ENCODE measurements around the gene COLEC11. TPM values are rescaled to one million over a fixed set of nuclear protein-coding genes. Genes with fewer than 3 reads are reported as not detected.

COLEC11 gene
- total and polyA plus RNA-seq, 2 of the 13 experiments (the other 11 are each of a cell fraction or from before 2014, with no cell fraction given): 1.5 to 3.0 TPM

- TF ChIP-seq THAP9 (CRISPR knock-in tag; IDR thresholded peaks at IDR 0.05; ENCODE audit: borderline replicate concordance) (no peak), SCMH1 (CRISPR knock-in tag; IDR thresholded peaks at IDR 0.05; ENCODE audit: borderline replicate concordance) (no peak), ZNF703 (CRISPR knock-in tag; IDR thresholded peaks at IDR 0.05; ENCODE audit: borderline replicate concordance) (no peak), IRF2 (CRISPR knock-in tag; IDR thresholded peaks at IDR 0.05) (no peak), SIN3A (IDR thresholded peaks at IDR 0.05; ENCODE audit: borderline replicate concordance, low read depth, low read length) (no peak)
Observed at GRCh38 chr2:3637311-3637675, 42.4 kb downstream of the COLEC11 start (continued).

GRCh38 chr2:3637692-3638455, 43.0 kb downstream of the COLEC11 start:
- FAIRE-seq: no peak
- Histone ChIP-seq H3K4me1 (ENCODE audit: insufficient read depth, low read length) (no peaks in the 10 kb centered on the region), H3K27ac (ENCODE audit: extremely low read length, insufficient read depth, low read length) (no peak overlapping the region), H3K9ac (ENCODE audit: insufficient read depth, low read depth, low read length) (no peak overlapping the region), H3K79me2 (ENCODE audit: insufficient read depth, low read length) (no peaks in the 10 kb centered on the region), H3K27me3 (ENCODE audit: control insufficient read depth in 1 of 2, insufficient read depth in 2 of 2, low read length in 2 of 2) (peaks cover 3 to 39% of the 10 kb centered on the region in 2 experiments), H3K4me3 (replicated peaks in 1 of 3; ENCODE audit: insufficient read depth in 1 of 3, low read depth in 2 of 3, low read length in 3 of 3) (no peak overlapping the region), H3K9me3 (ENCODE audit: low read length) (no peaks in the 10 kb centered on the region), H3K4me2 (ENCODE audit: low read depth, low read length) (no peak overlapping the region), H3K36me3 (replicated peaks in 1 of 2; ENCODE audit: control insufficient read depth in 1 of 2, insufficient read depth in 2 of 2, low read length in 2 of 2) (no peaks in the 10 kb centered on the region), H2AFZ (ENCODE audit: low read length) (no peak overlapping the region), H4K20me1 (ENCODE audit: insufficient read depth, low read length) (no peaks in the 10 kb centered on the region)
- intact Hi-C loops (cut with micrococcal nuclease; ENCODE audit: unreplicated experiment) (no loop called here), in situ Hi-C loops (cut with HindIII; ENCODE audit: extremely low pct_ligation_motif_present, low pct_unique_long_range_greater_than_20kb) (no loop called here)
- 0 out of 2 replicates have a peak, but pooled peaks have one; percentile 20 for TF ChIP-seq ZNF280B (CRISPR knock-in tag; IDR thresholded peaks at IDR 0.05; ENCODE audit: borderline replicate concordance)
- no peak for TF ChIP-seq TRIM24 (CRISPR knock-in tag; IDR thresholded peaks at IDR 0.05)
- TF ChIP-seq CBX1 (IDR thresholded peaks at IDR 0.05; ENCODE audit: low read depth): no peak
- POLR2A ChIA-PET: no interaction called here
- ATAC-seq: no peak
- no peak for DNase-seq (ENCODE audit: low spot score)
- CTCF ChIA-PET (ENCODE audit: low intra/inter-chr PET ratio, low total read pairs): no interaction called here
- no TSS peak for BruUV-seq (replicated peaks)
- WGBS (ENCODE audit: low lambda C conversion rate): 81% methylated on average over 28 of the region's 30 CpGs
